Measurements from ENCODE around the gene ABCA6.

GRCh38 chr17:69055334-69055733 lies 86.4 kb downstream of the ABCA6 start:
- TF ChIP-seq CTCF (conservative IDR thresholded peaks at IDR 0.05; ENCODE audit: low read length): no peak
- TF ChIP-seq EZH2phosphoT487 (IDR thresholded peaks at IDR 0.05; ENCODE audit: borderline replicate concordance, low read depth, low read length): no peak
